A549 (cell line): Measurements from ENCODE around the gene PRKN. TPM values are rescaled to one million over a fixed set of nuclear protein-coding genes. Genes with fewer than 3 reads are reported as not detected.

Experiments used
- ATAC-seq, 2 experiments: fragments of 200-7000 bp in 1 of 2; fragments of >200 bp in 1 of 2; cut with Nextera tagmentation in 1 of 2; cut with Tn5 transposase in 1 of 2; 3 replicates each; pipeline versions ENCODE4 v1.8.0 to v1.9.1; 2018 to 2020; ENCODE audit warnings: mild to moderate bottlenecking in 1 of 2, moderate library complexity in 1 of 2
- CTCF ChIA-PET: fragments of 300-600 bp; sonication (Branson Sonifier 250); formaldehyde crosslinking; extraction: SDS; loops from one replicate; lab custom pipeline; 2021; ENCODE audit warnings: antibody characterized with exemption, inconsistent platforms; lab: Yijun Ruan, JAX
- POLR2A ChIA-PET: fragments of 350-600 bp; formaldehyde crosslinking; extraction: SDS; loops from one replicate; lab custom pipeline; 2021; ENCODE audit warnings: antibody characterized with exemption, inconsistent platforms; lab: Yijun Ruan, JAX
- DNase-seq, 2 experiments: peaks; one replicate each; pipeline versions ENCODE4 v3.0.0 to v3.0.0-alpha.2; 2011 to 2016; ENCODE audit warnings: low read depth in 1 of 2, low spot score in 1 of 2
- FAIRE-seq: peaks from 2 replicates; lab custom pipeline; 2011; peaks lifted over from hg19 to GRCh38; lab: Jason Lieb, UNC
- H3K27ac ChIP-seq, 2 experiments: fragments of >200 bp; sonication (Bioruptor Twin); formaldehyde crosslinking; 3 replicates each; pipeline ENCODE4 v1.5.1; 2016 to 2017
- H3K4me1 ChIP-seq: fragments of >200 bp; sonication (Bioruptor Twin); formaldehyde crosslinking; 3 replicates; pipeline ENCODE4 v1.6.1; 2016
- H3K4me2 ChIP-seq: fragments of >200 bp; sonication (Bioruptor Twin); formaldehyde crosslinking; 3 replicates; pipeline ENCODE4 v1.6.1; 2016
- H3K4me3 ChIP-seq: fragments of >200 bp; sonication (Bioruptor Twin); formaldehyde crosslinking; 3 replicates; pipeline ENCODE4 v1.5.1; 2016
- H3K9me3 ChIP-seq: fragments of >200 bp; sonication (Bioruptor Twin); formaldehyde crosslinking; 3 replicates; pipeline ENCODE4 v1.6.1; 2016
- BHLHE40 ChIP-seq: IDR thresholded peaks from 2 replicates; pipeline ENCODE4 v1.6.1; 2012; ENCODE audit warnings: low read depth, low read length, inconsistent platforms
- CEBPB ChIP-seq, 2 experiments: fragments of >200 bp in 1 of 2; sonication (Bioruptor Twin) in 1 of 2; formaldehyde crosslinking in 1 of 2; IDR thresholded peaks; 2 replicates each; pipeline ENCODE4 v1.6.1; 2012 to 2016
- CHD4 ChIP-seq: fragments of 200-600 bp; sonication (generic); IDR thresholded peaks from 2 replicates; pipeline ENCODE4 v1.6.1; 2016; ENCODE audit warnings: antibody characterized with exemption, mild to moderate bottlenecking, borderline replicate concordance
- EHF ChIP-seq: fragments of 250-450 bp; sonication (Bioruptor Pico); IDR thresholded peaks from 2 replicates; pipeline ENCODE4 v1.5.0; 2020; ENCODE audit warnings: mild to moderate bottlenecking
- FOSB ChIP-seq: fragments of 250-450 bp; sonication (Bioruptor Pico); IDR thresholded peaks from 2 replicates; pipeline ENCODE4 v1.5.0; 2020; ENCODE audit warnings: mild to moderate bottlenecking, moderate library complexity
- HDAC2 ChIP-seq: fragments of 200-600 bp; sonication (generic); IDR thresholded peaks from 2 replicates; pipeline ENCODE4 v1.6.1; 2016
- HOXA7 ChIP-seq: fragments of 250-450 bp; sonication (Bioruptor Pico); IDR thresholded peaks from 2 replicates; pipeline ENCODE4 v1.5.0; 2020; ENCODE audit warnings: mild to moderate bottlenecking, moderate library complexity
- JUN ChIP-seq, 2 experiments: fragments of >200 bp; sonication (Bioruptor Twin); formaldehyde crosslinking; IDR thresholded peaks; 2 replicates in 1 of 2; 3 replicates in 1 of 2; pipeline ENCODE4 v1.6.1; 2016 to 2017
- KDM1A ChIP-seq: fragments of 200-600 bp; sonication (generic); IDR thresholded peaks from 2 replicates; pipeline ENCODE4 v1.6.1; 2016; ENCODE audit warnings: low read depth, mild to moderate bottlenecking
- MAFK ChIP-seq: fragments of 450-650 bp; IDR thresholded peaks from 2 replicates; pipeline ENCODE4 v1.6.1; 2014; ENCODE audit not compliant: partially characterized antibody
- POLR2AphosphoS2 ChIP-seq: conservative IDR thresholded peaks from 2 replicates; pipeline ENCODE4 v1.6.1; 2012; ENCODE audit warnings: low read length, improper control_type of control experiment, inconsistent platforms
- RAD21 ChIP-seq, 2 experiments: fragments of >200 bp in 1 of 2; sonication (Bioruptor Twin) in 1 of 2; formaldehyde crosslinking in 1 of 2; IDR thresholded peaks in 1 of 2; conservative IDR thresholded peaks in 1 of 2; 2 replicates in 1 of 2; 3 replicates in 1 of 2; pipeline ENCODE4 v1.6.1; 2012 to 2018; ENCODE audit warnings: inconsistent platforms in 1 of 2
- RCOR1 ChIP-seq: fragments of 150-350 bp; IDR thresholded peaks from 2 replicates; pipeline ENCODE4 v1.6.1; 2014; ENCODE audit warnings: antibody characterized with exemption, low read length, low read depth
- SMC3 ChIP-seq: fragments of >200 bp; sonication (Bioruptor Twin); formaldehyde crosslinking; IDR thresholded peaks from 3 replicates; pipeline ENCODE4 v1.6.1; 2018; ENCODE audit warnings: inconsistent platforms
- SREBF2 ChIP-seq: fragments of 450-650 bp; IDR thresholded peaks from 2 replicates; pipeline ENCODE4 v1.6.1; 2014; ENCODE audit warnings: mild to moderate bottlenecking, moderate library complexity
- TP53 ChIP-seq: fragments of 250-450 bp; sonication (Bioruptor Pico); IDR thresholded peaks from 2 replicates; pipeline ENCODE4 v1.5.0; 2021; ENCODE audit warnings: mild to moderate bottlenecking, moderate library complexity
- ZFP36 ChIP-seq: fragments of 450-650 bp; IDR thresholded peaks from 2 replicates; pipeline ENCODE4 v1.6.1; 2014; ENCODE audit warnings: borderline replicate concordance; ENCODE audit not compliant: partially characterized antibody
- ZSCAN20 ChIP-seq: fragments of 250-450 bp; sonication (Bioruptor Pico); IDR thresholded peaks from 2 replicates; pipeline ENCODE4 v1.8.0; 2022; ENCODE audit warnings: mild to moderate bottlenecking, moderate library complexity
- WGBS: methylation state at CpG from one replicate; pipeline ENCODE4 v1.1.6; 2017; ENCODE audit errors: missing lambda C conversion rate; 5-methylcytosine and 5-hydroxymethylcytosine counted together
- polyA plus RNA-seq, 4 experiments: library from polyadenylated mRNA; depleted of rRNA in 3 of 4; stranded (reverse); fragments of >200 nt; fragmentation: RNase III in 1 of 4; extraction: RNeasy Plus Mini Kit Qiagen cat#74134 plus additional on column Dnase treatment in 1 of 4; gene quantifications; 2 replicates in 3 of 4; 3 replicates in 1 of 4; pipeline ENCODE4 v1.2.3, GENCODE V29; 2011 to 2017
- TF ChIP-seq, protein P1 (sequence below): fragments of 450-650 bp; IDR thresholded peaks from 2 replicates; pipeline ENCODE4 v1.6.1; 2014; ENCODE audit warnings: antibody characterized with exemption
- TF ChIP-seq, protein P2 (sequence below): fragments of 200-600 bp; sonication (generic); IDR thresholded peaks from 2 replicates; pipeline ENCODE4 v1.6.1; 2016; ENCODE audit warnings: antibody characterized with exemption, mild to moderate bottlenecking, moderate library complexity
- TF ChIP-seq, protein P3 (sequence below): fragments of >200 bp; sonication (Bioruptor Twin); formaldehyde crosslinking; IDR thresholded peaks from 3 replicates; pipeline ENCODE4 v1.5.1; 2016
- TF ChIP-seq, protein P4 (sequence below): fragments of 250-450 bp; sonication (Bioruptor Pico); IDR thresholded peaks from 2 replicates; pipeline ENCODE4 v1.5.0; 2020; ENCODE audit warnings: low read depth, mild to moderate bottlenecking, moderate library complexity

The PRKN gene
- polyA plus RNA-seq, 2 of the 4 experiments (the other 2 are of a cell fraction), result 0.36 to 0.39 TPM

DNA sequence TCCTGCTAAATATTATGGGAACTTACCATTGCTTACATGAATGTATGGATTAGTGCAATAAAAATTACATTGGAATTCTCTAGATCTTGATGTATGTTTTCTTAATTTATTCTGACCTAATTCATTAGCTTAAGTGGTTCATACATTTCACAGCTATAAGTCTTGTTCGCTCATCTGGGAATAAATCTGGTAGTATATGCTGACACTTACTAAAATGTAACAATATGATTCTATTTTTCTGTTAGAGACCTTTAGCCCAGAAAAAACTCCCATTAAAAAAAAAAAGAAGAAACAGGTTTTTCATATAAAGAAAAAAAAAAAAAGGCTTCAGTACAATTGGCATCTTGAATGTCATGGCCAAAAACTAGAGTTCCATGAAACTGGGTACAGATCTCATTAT lies 1059.6 kb downstream of the PRKN start:
- DNase-seq (no peak), FAIRE-seq (no peak), ATAC-seq (no peak)
- ChIA-PET POLR2A (interaction anchor here (0.7 kb wide), 1 partner anchor 148 kb away, joined by 5 read pairs; no protein-coding TSS in a partner anchor), CTCF (no interaction called here)
- Histone ChIP-seq H3K9me3 (no peaks in the 10 kb centered on the region), H3K4me1 (no peaks in the 10 kb centered on the region), H3K27ac (no peak overlapping the region), H3K4me3 (no peak overlapping the region), H3K4me2 (no peak overlapping the region)
- TF ChIP-seq MAFK (no peak), EHF (CRISPR knock-in tag) (no peak), KDM1A (no peak), ZSCAN20 (CRISPR knock-in tag) (no peak), FOSB (CRISPR knock-in tag) (no peak), SREBF2 (no peak)
- TF ChIP-seq, protein P1, sequence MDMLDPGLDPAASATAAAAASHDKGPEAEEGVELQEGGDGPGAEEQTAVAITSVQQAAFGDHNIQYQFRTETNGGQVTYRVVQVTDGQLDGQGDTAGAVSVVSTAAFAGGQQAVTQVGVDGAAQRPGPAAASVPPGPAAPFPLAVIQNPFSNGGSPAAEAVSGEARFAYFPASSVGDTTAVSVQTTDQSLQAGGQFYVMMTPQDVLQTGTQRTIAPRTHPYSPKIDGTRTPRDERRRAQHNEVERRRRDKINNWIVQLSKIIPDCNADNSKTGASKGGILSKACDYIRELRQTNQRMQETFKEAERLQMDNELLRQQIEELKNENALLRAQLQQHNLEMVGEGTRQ, result no peak
- 44% methylated on average over 1 of the region's 1 CpG for WGBS

DNA sequence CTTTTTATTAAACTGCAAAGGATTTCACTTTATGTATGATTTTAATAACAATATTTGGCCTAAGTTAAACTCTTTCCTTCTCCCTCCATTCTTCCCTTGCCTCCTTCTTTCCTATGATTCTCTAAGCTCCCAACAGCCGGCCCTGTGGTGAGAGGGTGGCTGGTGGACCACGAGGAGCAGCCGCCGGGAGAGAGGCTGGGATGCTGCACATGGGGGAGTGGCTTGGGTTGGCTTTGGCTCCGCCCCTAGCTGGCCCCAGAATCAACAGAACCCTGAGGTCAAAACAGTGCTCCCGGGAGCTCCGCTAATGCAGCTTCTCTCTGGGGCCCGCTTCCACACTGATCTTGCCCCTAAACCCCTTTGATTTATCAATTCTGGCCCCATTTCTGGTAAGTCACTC lies 1063.9 kb downstream of the PRKN start:
- Histone ChIP-seq H3K4me1 (no peaks in the 10 kb centered on the region), H3K27ac (no peak overlapping the region), H3K4me3 (no peak overlapping the region), H3K4me2 (no peak overlapping the region), H3K9me3 (no peaks in the 10 kb centered on the region)
- TF ChIP-seq RCOR1, result no peak
- TF ChIP-seq ZSCAN20 (CRISPR knock-in tag), result no peak
- no peak for TF ChIP-seq BHLHE40
- TF ChIP-seq RAD21 (conservative IDR thresholded peaks at IDR 0.05 in 1 of 2, IDR thresholded peaks at IDR 0.05 in 1 of 2), result no peak
- no peak for TF ChIP-seq CHD4
- no peak for TF ChIP-seq TP53 (CRISPR knock-in tag)
- TF ChIP-seq, protein P2, sequence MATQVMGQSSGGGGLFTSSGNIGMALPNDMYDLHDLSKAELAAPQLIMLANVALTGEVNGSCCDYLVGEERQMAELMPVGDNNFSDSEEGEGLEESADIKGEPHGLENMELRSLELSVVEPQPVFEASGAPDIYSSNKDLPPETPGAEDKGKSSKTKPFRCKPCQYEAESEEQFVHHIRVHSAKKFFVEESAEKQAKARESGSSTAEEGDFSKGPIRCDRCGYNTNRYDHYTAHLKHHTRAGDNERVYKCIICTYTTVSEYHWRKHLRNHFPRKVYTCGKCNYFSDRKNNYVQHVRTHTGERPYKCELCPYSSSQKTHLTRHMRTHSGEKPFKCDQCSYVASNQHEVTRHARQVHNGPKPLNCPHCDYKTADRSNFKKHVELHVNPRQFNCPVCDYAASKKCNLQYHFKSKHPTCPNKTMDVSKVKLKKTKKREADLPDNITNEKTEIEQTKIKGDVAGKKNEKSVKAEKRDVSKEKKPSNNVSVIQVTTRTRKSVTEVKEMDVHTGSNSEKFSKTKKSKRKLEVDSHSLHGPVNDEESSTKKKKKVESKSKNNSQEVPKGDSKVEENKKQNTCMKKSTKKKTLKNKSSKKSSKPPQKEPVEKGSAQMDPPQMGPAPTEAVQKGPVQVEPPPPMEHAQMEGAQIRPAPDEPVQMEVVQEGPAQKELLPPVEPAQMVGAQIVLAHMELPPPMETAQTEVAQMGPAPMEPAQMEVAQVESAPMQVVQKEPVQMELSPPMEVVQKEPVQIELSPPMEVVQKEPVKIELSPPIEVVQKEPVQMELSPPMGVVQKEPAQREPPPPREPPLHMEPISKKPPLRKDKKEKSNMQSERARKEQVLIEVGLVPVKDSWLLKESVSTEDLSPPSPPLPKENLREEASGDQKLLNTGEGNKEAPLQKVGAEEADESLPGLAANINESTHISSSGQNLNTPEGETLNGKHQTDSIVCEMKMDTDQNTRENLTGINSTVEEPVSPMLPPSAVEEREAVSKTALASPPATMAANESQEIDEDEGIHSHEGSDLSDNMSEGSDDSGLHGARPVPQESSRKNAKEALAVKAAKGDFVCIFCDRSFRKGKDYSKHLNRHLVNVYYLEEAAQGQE, result no peak
- no peak for TF ChIP-seq SMC3
- TF ChIP-seq, protein P3, sequence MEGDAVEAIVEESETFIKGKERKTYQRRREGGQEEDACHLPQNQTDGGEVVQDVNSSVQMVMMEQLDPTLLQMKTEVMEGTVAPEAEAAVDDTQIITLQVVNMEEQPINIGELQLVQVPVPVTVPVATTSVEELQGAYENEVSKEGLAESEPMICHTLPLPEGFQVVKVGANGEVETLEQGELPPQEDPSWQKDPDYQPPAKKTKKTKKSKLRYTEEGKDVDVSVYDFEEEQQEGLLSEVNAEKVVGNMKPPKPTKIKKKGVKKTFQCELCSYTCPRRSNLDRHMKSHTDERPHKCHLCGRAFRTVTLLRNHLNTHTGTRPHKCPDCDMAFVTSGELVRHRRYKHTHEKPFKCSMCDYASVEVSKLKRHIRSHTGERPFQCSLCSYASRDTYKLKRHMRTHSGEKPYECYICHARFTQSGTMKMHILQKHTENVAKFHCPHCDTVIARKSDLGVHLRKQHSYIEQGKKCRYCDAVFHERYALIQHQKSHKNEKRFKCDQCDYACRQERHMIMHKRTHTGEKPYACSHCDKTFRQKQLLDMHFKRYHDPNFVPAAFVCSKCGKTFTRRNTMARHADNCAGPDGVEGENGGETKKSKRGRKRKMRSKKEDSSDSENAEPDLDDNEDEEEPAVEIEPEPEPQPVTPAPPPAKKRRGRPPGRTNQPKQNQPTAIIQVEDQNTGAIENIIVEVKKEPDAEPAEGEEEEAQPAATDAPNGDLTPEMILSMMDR, result no peak
- no peak for TF ChIP-seq POLR2AphosphoS2
- TF ChIP-seq, protein P4, sequence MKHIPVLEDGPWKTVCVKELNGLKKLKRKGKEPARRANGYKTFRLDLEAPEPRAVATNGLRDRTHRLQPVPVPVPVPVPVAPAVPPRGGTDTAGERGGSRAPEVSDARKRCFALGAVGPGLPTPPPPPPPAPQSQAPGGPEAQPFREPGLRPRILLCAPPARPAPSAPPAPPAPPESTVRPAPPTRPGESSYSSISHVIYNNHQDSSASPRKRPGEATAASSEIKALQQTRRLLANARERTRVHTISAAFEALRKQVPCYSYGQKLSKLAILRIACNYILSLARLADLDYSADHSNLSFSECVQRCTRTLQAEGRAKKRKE (CRISPR knock-in tag), result no peak
- TF ChIP-seq JUN (IDR thresholded peaks at IDR 0.05), result no peak
- TF ChIP-seq ZFP36, result no peak
- no peak for TF ChIP-seq CEBPB (IDR thresholded peaks at IDR 0.05)
- no peak for TF ChIP-seq FOSB (CRISPR knock-in tag)
- no peak for TF ChIP-seq HOXA7 (CRISPR knock-in tag)
- no peak for TF ChIP-seq MAFK
- no peak for TF ChIP-seq KDM1A
- no peak for TF ChIP-seq HDAC2
- WGBS, result 72% methylated on average over 8 of the region's 8 CpGs
- ChIA-PET POLR2A (no interaction called here), CTCF (no interaction called here)
- DNase-seq, result no peak
- ATAC-seq, result no peak
- FAIRE-seq, result no peak
